Left ventricle myocardium inferior (tissue), 1 donor: Measurements from ENCODE around the gene GSTT2. TPM values are rescaled to one million over a fixed set of nuclear protein-coding genes. Genes with fewer than 3 reads are reported as not detected.
"Not testable (repeated sequence)": the region's sequence is repeated elsewhere in the genome, so short reads cannot be mapped to it uniquely, and the experiment has no call there.

Experiments used
- DNase-seq: peaks from one replicate; pipeline ENCODE4 v3.0.0-alpha.2; 2020
- H3K27ac ChIP-seq: fragments of 200-600 bp; replicated peaks from 2 replicates; pipeline ENCODE4 v1.8.0; 2021
- H3K27me3 ChIP-seq: fragments of 200-600 bp; 2 replicates; pipeline ENCODE4 v1.8.0; 2021; ENCODE audit warnings: low read depth
- H3K36me3 ChIP-seq: fragments of 200-600 bp; 2 replicates; pipeline ENCODE4 v1.8.0; 2021
- H3K4me1 ChIP-seq: fragments of 200-600 bp; 2 replicates; pipeline ENCODE4 v1.8.0; 2021
- H3K4me3 ChIP-seq: fragments of 200-600 bp; 2 replicates; pipeline ENCODE4 v1.8.0; 2021; ENCODE audit warnings: mild to moderate bottlenecking, moderate library complexity
- H3K9me3 ChIP-seq: fragments of 200-600 bp; replicated peaks from 2 replicates; pipeline ENCODE4 v1.8.0; 2021
- CTCF ChIP-seq: fragments of 200-600 bp; IDR thresholded peaks from 2 replicates; pipeline ENCODE4 v1.8.0; 2021; ENCODE audit warnings: antibody characterized with exemption, mild to moderate bottlenecking, borderline replicate concordance
- intact Hi-C: fragments of 100-400 bp; cut with micrococcal nuclease; formaldehyde crosslinking; loops from one replicate; pipeline ENCODE4 v1.11.0; 2022
- total RNA-seq: library from RNA; stranded (reverse); fragmentation: NEBNext Ultra II Directional; extraction: Animal tissue kit (Norgen Biotek cat#: 25700); gene quantifications from one replicate; pipeline ENCODE4 v1.2.1, GENCODE V29; 2021
- donor health status: DM: no; HTN: yes; CAD: no; lungs with severe emphysema.

Gene GSTT2
- total RNA-seq, 1 donor from 2014 or later, result 0.66 TPM

- H3K27me3 ChIP-seq, DNase-seq, intact Hi-C loops, H3K4me3 ChIP-seq, H3K4me1 ChIP-seq, H3K9me3 ChIP-seq, H3K27ac ChIP-seq, H3K36me3 ChIP-seq: not testable (repeated sequence)
Measured at GRCh38 chr22:23955886-23956285, 24.0 kb upstream of the GSTT2 start.

GRCh38 chr22:23956301-23956900 is 23.5 kb upstream of the GSTT2 start:
- H3K9me3 ChIP-seq, H3K4me1 ChIP-seq, H3K27ac ChIP-seq, intact Hi-C loops, H3K27me3 ChIP-seq, H3K4me3 ChIP-seq, H3K36me3 ChIP-seq: not testable (repeated sequence)
- TF ChIP-seq CTCF, result peak; percentile 86
- DNase-seq, result peak; percentile 43

- intact Hi-C loops, H3K27ac ChIP-seq, H3K9me3 ChIP-seq, DNase-seq, H3K4me1 ChIP-seq, H3K4me3 ChIP-seq, H3K27me3 ChIP-seq, H3K36me3 ChIP-seq: not testable (repeated sequence)
Measured at GRCh38 chr22:23961084-23961771, 18.7 kb upstream of the GSTT2 start, which contains the start of gene GSTT2B. Gene GSTT2B, minus strand, starts transcription at chr22:23961195. Its CDS starts 64 bp downstream, at chr22:23961131.

DNA sequence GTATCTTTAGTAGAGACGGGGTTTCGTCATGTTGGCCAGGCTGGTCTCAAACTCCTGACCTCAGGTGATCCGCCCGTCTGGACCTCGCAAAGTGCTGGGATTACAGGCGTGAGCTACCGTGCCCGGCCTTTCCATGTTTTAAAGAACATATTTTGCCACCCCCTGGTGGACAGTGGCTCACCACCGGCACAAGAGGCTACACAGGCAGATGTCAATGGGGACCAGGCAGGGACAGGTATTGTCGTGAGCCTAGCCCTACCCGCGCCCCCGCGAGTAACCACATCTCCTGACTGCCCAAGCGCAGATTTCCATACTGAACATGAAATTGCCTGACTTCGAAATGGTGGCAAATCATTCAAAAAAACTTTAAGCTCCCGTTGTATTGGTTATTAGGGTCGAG is 13.8 kb upstream of the GSTT2 start:
- not testable (repeated sequence) for H3K27ac ChIP-seq, H3K9me3 ChIP-seq, H3K4me3 ChIP-seq, DNase-seq, H3K27me3 ChIP-seq
- peaks cover 21% of the 10 kb centered on the region for H3K36me3 ChIP-seq
- intact Hi-C loops, result loop anchor here (5.0 kb wide), 1 partner anchor 39 kb away; no protein-coding TSS in a partner anchor
- H3K4me1 ChIP-seq, result peaks cover 16% of the 10 kb centered on the region

- H3K27me3 ChIP-seq, DNase-seq, H3K27ac ChIP-seq, H3K9me3 ChIP-seq, H3K4me3 ChIP-seq: not testable (repeated sequence)
- Histone ChIP-seq H3K4me1 (peaks cover 20% of the 10 kb centered on the region), H3K36me3 (peaks cover 22% of the 10 kb centered on the region)
- intact Hi-C loops, result loop anchor here (5.0 kb wide), 1 partner anchor 39 kb away; no protein-coding TSS in a partner anchor
Measured at GRCh38 chr22:23966568-23966967, 13.4 kb upstream of the GSTT2 start, which contains the start of gene DDTL. Gene DDTL, plus strand, starts transcription at chr22:23966888. Its CDS starts 27 bp downstream, at chr22:23966915.

DNA sequence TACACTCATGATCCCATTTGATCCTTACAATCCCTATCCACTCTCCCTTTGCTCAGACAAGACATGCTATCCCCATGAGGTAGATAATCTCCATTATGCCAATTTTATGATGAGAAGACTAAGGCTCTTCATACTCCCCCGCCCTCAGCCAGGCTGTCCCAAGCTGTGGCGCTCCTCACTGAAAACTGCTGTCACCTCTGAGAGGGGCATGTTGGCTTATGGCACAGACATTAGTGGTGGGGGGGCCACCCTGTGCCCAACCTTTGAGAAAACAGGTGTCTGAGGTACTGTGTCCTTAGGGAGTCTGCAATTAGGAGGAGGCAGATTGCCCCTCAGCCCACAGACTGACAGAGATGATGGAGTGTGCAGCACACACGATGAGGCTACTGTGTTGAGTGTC is 10.9 kb upstream of the GSTT2 start:
- no peak overlapping the region for H3K4me3 ChIP-seq
- H3K27ac ChIP-seq, result no peak overlapping the region
- H3K36me3 ChIP-seq, result peaks cover 25% of the 10 kb centered on the region
- intact Hi-C loops, result loop anchor here (5.0 kb wide), 1 partner anchor 42 kb away; no protein-coding TSS in a partner anchor
- H3K27me3 ChIP-seq, result no peaks in the 10 kb centered on the region
- no peaks in the 10 kb centered on the region for H3K9me3 ChIP-seq
- TF ChIP-seq CTCF, result no peak
- no peak for DNase-seq
- peaks cover 24% of the 10 kb centered on the region for H3K4me1 ChIP-seq

DNA sequence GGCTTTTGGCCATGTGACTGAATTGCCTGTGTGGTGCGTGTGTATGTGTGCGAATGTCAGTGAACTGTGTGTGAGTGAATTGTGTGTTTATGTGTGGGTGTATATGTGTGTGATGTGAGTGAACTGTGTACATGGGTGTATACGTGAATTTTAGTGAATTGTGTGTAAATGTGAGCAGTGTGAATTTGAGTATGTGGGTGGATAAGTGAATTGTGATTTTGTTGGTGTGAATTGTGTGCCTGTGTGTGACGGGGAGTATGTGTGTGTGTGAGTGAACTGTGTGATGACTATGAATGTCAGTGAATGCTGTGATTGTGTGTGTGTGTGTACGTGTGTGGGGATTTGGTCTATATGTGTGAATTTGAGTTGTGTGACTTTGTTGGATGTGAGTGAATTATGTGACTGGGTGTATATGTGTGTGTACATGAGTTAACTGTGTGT is 9.7 kb upstream of the GSTT2 start:
- no peak for TF ChIP-seq CTCF
- H3K4me1 ChIP-seq, result peaks cover 24% of the 10 kb centered on the region
- no peaks in the 10 kb centered on the region for H3K9me3 ChIP-seq
- H3K4me3 ChIP-seq, result no peak overlapping the region
- intact Hi-C loops, result no loop called here
- H3K27me3 ChIP-seq, result no peaks in the 10 kb centered on the region
- H3K27ac ChIP-seq, result no peak overlapping the region
- DNase-seq, result no peak
- peaks cover 25% of the 10 kb centered on the region for H3K36me3 ChIP-seq
